Stimulated activated CD4-positive, alpha-beta T cell treated with anti-CD3 and anti-CD28 coated beads, Interleukin-15, amount 100 ng/mL, for 1 hour (primary cell): ENCODE measurements around the gene ZNF438.

Experiments used
- DNase-seq, 2 donors: peaks; one replicate each; pipeline ENCODE4 v3.0.0-alpha.2; 2020; ENCODE audit warnings: low read depth in 1 of 2, low spot score in 1 of 2

Gene ZNF438

DNA sequence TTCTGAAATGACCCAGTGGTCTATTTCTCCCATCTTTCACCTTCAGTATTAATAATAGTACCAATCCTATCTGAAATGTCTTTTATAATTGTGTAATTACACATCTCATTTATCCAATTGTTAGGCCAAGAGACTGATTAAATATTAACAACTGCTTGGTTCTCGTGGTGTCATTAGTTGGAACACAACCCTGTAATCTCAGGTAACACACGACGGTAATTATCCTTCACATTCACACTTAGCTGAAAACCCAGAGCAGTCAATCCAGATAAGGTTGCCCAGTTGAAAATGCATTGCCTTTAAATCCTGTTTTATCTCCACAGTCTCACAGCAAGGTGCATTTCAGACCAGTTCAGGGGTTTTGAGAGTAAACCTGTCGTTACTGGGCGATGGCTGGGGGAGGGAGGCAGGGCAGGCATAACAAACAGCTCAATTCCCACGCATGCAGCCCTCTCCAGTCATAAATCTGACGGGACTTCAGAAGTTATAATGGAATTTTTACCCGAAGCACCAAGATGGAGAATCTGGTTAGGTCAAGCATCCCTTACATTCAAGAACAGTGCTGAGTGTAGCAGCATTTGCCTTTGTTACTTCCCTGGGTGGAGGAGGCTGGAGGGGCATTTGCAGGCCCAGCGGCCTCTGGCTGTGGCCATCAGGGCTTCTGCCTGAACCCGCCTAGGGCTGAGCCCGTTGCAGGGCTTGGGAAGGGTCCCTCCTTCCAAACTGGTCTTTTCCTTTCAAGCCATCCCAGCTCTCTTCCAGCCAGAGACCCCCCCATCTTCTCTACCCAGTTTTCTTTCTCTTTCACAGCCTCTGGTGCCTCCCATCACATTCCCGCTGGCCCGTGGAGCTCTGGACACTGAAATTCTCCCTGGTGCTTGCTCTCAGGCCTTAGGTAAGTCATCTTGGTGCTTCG lies 201.1 kb downstream of the ZNF438 start:
- DNase-seq = no peak

DNA sequence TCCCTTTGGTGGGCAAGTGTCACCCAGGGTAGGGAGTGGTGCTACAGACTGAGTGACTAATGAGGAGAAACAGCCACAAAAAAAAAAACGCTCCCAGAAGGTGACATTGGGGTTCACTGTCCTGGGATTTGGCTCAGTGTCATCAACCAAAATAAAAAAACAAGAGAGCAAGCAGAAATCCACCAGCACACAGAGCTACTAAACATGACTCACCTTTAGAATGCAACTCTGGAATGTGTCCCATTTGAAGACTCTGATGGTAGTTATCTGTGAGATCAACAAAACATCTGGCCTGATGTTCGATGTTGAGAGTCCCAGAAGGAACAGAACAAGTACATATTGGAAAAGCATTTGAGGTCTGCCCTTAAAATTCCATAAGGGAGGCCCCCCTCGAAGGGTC lies 201.8 kb downstream of the ZNF438 start:
- DNase-seq = no peak

DNA sequence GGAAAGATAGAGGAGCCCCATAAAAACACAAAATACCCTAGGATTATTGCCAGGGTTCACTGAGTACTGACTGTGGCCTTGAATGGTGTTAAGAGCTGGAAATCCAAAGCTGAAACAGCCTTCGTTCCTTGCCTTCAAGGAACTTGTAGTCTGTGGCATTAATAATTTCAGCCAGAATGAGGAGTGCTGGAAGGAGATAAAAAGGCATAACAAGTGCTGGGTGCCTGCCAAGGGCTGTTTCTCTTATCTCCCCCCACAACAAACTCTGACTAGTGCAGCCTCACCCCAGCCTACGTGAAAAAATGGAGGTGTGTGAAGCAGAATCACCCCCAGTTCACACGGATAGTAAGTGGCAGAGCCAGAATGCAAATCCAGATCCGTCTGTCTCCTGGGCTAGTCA lies 203.0 kb downstream of the ZNF438 start:
- no peak for DNase-seq

DNA sequence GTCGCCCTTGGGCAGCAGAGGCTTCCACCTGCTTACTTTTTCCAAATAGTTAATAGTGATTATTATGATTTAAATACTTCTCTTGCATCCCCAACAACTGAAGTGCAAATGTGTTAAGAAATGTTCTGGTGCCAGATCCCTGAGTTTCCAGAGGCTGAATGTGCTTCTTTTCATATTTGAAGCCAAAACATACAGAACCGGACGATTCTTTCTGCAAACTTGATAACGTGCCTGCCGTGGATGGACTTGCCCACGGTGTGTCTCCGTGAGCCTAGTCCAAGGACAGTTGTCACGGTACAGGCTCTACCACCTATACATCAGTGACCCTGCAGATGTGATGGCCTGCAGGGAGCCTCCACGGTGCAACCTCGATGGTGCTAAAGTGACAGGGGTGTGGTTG lies 203.5 kb downstream of the ZNF438 start:
- DNase-seq = no peak

DNA sequence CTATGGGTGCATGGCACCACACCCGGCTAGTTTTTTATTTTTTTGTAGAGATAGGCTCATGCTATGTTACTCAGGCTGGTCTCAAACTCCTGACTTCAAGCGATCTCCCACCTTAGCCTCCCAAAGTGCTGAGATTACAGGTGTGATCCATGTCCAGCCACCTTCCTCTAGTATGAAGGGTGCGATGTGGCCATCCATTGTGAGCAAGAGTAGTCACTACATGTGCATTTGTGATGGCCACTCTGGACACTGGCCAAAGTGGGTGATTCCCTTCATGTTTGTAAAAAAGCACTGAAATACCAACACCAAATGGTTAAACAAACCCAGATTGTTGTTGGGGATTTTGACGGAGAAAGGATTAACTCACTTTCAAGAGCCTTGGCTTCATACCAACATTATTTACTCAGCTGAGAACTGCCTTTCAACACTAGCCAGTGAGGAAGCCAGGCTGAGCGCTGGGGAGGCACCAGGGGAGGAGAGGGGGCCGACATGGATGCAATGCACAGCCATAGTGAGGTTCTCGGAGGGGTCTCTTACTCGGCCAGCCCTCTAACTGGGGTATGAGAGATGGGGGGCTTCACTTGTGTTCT lies 204.0 kb downstream of the ZNF438 start:
- no peak for DNase-seq

DNA sequence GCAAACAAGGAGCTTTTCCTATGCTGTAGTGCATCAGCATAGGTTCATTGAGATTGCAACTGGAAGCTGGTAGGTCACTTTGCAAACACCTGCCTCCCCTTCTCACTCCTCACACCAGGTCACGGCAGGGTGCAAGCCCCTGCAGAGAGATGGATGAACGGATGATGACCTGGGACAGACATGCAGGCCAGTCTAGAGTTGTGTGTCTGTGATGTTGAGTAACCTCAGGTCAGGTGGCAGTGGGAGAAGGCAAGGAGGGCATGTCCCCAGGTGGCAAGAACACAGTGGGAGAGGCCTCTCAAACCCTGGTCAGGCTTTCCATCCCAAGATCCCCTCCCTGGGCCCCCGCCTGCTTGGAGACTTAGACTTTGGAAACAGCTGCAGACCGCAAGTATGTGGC lies 205.0 kb downstream of the ZNF438 start:
- no peak for DNase-seq

DNA sequence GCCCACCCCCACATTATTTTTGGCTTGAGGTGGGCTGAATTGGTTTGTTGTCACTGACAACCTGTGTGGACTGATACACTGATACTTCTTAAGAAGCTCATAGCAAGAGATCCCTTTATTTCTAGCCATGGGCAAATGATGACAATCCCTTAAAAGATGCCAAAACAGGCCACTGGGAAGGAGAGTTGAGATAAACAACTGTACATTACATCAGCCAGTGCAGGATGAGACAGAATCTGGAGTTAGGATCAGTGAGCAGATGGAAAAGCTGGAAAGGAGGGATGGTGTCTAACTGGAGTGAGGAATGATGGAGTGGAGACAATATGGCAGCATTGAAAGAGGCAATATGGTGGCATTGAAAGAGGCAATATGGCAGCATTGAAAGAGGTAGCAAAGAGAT lies 206.2 kb downstream of the ZNF438 start:
- no peak for DNase-seq

DNA sequence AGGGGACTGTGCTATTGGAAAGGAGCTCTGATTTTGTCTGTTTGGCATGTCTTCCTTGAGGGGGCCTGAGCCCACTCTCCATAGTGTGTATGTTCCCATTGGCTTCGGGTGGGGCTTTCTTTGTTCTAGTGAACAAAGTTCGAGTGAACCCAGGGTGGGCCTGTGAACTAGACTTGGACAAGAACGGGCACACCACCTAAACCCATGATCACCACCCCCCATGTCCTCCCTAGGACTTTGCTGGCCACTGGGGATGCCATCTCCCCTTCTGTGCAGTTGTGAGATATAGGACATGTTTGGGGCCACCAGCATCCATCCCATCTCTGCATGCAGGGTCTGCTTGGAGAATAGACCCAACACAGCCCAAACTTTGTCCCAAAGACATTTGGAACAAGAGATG lies 206.6 kb downstream of the ZNF438 start:
- DNase-seq = no peak

DNA sequence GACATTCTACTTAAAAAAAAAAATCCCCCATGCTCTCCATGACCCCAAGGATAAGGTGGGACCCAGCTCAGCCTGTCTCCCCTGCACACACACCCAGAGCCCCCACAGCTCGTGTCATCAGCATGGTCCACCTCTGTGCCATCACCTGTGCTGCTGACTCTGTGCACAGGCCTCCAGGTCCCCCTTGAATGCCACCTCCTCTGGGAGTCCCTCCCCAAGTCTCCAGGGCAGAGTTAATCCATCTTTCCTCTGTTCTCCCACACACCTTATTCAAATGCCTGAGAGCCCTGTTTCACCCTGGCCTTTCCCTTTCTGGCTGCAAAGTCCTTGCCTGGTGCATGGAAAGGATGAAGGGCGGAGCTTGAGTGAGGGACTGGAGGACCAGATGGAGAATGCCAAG lies 208.0 kb downstream of the ZNF438 start:
- DNase-seq = no peak

DNA sequence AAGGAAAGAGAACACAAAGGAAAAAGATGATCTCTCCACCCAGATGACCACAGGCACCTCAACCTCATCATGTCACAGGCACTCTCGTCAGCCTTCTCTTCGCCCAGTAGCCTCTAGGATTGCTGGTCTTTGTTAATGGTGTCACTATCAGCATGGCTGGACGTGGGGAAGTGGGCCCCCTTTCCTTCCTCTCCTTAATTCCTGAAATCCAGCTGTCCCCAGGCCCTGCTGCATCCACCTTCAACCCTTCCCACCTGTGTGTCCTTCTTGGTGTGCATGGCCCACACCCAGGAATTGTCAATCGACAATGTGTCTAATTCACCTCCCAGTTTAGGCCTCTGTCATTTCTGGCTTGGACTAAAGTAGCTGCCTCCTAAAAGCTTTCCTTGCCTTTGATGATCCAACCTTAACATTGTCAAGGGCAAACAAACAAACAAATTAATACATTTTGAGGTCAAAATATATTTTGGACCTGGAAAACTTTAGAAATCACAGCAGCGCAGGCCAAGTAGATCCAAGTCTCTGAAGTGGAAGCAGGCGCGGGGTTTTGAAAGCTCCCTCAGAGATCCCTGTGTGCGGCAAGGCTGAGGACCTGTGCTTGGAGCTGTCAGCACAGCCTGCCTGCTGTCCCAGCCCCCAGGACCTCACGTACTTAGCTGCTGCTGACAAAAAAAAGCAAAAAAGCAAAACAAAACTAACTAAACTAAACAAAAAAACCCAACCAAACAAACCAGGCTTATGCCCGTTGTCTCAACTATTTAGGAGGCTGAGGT lies 208.8 kb downstream of the ZNF438 start:
- no peak for DNase-seq

DNA sequence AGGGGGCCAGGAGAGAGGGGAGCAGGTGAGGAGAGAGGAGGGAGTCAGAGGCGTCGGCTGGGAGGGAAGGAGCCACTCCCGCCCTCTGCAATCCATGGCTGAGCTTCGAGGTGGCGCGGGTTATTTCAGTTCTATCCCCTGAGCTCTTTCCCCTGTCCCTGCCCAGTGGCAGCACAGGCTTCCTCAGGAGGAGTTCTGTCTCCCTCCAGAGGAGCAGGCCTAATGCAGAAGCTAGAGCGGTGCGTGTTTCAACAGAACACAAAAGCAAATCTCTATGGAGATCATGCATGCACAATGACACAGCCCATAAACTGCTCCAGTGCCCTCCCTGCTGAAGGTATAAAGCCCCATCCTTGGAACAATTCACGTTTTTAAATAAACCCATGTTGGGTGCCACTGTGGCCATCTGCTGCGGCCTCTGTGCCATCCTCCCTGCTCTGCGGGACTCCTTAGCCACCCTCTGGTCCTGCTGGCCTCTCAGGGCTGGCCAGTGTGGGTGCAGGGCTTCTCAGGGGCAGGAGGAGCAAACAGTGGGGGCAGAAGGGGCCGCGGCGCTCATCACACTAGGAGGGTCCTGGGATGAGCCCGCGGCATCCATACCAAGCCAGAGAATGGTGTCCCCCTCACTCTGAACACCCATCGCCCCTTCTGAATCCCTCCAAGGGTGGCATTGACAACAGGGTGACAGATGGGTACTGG lies 209.5 kb downstream of the ZNF438 start:
- no peak for DNase-seq

DNA sequence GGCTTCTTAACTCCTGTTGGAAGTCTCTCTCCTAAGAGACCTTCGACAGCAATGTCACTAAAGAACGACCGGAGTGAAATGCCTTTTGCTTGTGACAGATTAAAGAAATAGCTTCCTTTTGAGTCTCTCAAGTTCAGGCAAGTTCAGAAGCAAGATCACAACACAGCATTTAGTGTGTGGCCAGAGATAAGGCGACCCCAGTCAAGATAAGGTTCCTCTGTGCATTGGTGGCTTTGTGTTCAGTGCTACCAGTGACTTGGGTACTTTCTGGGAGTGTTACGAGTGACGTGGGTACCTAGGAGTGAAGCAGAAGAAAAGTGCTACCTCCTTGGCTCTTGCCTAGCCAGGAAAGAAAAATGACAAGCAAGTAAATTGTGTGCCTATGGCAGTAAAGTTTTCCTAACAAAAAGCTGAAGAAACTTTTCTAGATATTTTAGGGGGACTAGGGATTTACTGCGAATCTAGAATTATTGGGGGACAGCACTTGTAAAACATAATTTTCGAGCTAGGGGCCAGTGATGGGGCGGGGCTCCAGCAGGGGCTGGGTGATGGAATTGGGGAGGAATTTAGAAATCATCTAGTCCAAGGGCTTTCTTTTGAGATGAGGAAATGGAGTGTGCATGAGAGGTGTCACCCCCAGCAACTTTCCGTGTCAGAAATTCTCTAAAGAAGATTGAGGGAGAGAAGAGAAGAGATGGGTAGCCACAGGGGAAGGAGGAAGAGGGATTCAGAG lies 210.2 kb downstream of the ZNF438 start:
- DNase-seq = no peak

DNA sequence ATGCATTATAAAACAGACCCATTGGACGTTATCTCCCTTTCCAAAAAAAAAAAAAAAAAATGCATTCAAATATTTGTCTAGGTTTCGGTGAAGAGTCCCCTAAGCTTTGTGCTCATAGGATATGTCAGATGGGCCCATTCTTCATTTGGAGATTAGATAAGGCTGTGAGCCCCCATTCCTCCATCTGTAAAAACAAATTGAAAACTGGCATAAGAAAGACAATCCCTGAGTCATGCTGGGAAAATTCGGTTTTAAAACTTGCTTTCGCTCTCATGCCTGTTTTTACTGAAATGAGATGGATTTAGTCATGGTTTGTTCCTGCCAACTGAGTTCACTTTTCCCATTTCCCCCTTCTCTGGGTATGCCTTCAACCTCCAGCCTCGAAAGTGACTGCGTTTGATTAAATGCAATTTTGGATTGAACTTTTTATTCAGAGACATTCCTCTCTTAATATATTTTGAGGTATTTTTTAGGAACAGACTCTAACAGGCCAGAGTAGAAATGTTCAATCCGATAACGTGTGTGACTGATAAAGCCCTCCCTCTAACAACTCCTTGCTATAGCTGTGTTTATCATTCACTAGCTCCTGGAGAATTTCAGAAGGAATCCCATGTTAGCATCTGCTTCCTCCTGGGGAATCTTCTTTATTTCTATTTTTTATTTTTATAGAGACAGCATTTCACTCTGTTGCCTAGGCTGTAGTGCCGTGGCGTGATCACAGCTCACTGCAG lies 211.2 kb downstream of the ZNF438 start:
- DNase-seq = no peak

DNA sequence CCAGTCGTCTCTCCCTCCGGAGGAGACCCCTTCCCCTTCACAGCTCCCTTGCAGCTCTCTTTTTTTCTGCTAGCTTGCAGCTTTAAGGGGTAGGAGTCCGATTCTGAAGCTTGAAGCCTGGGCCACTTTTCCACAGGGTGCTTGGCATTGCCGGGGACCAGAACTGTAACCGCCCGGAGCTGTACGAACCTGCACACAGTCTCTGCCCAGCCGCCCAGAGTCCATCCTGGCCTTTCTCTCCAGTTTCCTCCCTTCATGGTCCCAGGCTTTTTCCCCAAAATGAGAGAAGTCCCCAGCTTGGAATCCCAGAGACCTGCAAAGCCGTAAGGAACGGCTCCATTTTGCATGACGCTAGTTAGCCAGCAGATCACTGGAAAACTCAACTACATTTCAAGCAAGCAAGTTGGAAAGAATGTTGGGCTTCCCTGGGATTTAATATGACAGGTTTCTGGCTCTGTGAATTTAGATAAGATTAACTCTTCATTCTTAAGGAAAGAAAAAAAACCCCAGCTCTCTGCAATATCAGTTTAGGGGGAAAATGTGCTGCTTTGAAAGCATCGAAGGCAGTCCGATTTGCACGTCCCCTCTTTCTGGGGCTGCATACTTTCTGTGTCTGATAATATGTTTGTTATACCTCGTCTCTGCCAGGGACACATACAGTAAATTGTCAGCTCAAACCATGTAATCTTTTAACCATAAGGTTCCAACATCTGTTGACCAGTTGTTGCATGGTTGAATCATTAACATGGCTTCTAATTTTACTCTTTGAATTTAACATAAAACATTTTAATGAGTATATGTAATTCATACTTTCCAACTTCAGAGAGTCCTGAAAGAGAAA lies 212.1 kb downstream of the ZNF438 start:
- DNase-seq = no peak

DNA sequence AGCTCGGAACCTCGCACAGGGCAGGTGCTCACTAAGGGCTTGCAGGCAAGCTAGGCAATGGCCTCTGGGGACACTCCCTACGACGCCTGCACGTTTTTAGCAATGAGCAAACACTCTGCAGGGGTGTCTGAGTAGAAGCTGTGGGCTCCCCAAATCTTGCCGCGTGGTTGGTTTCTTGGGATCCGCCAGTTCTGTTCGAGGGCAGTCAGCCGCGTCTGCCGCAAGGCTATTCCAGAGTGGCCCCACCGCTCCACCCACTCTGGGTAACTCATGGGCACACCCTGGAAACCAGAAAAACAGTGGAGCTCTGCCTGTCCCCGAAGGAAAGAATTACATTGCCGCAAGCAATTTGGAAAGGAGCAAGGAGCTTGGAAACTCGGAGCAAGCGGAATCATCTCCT lies 212.8 kb downstream of the ZNF438 start:
- no peak for DNase-seq

DNA sequence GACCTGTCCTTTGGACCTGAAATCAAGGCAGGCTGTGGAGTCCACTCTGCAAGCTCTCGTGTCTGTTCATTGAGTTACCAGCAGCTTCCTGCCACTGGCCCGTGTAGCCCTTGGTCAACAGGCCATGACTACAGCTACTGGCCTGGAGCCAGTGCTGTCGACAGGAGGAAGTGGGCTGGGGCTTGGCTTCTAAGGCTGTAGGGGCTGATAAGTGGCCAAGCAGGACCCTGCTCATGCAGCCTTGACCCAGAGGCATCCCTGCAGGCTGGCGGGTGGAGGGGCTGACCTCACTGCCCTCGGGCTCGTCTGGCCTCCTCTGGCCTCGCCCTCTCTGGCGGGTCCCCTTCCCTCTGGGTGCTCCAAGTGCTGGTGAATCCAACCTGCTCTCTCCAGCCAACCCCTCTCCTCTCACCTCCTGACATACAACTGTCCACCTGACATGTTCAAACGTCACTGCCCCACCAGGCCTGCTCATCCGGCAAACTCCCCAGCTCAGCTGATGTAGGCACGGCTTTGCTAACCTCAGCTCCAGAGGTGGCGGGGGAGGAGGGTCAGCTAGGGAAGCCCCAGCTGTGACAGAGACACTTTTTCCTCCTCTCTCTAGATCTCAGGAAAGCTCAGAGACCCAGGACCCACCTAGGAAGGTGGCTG lies 213.5 kb downstream of the ZNF438 start:
- no peak for DNase-seq

DNA sequence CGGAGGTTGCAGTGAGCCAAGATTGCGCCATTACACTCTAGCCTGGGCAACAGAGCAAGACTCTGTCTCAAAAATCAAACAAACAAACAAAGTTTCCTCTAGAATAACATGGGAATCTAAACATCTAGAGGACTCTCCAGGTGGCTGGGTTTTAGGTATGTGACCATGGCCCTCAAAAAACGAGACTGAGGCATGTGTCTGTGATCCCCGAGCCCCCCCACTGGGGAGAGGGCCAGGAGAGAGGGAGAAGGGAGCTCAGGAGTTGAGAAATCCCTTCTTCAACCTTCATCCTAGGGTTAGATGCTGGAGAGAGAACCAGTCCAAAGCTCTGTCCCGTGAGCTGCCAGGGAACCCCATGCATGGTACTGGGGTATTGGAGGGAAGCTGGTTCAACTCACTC lies 214.1 kb downstream of the ZNF438 start:
- no peak for DNase-seq

DNA sequence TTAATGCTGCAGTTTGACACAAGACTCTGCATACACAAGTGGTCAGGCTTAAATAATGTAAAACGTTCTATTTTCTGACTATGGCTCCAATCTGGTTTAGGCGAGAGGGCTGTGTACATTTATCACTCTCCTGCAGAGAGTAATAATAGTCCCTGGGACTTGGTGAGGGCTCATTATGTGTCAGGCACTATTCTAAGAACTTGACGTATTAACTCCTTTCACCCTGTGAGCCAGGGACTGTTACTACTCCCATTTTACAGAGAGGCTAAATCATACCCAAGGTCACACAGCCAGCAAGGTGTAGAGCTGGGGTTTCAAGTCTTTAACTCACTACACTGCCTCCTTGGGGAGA lies 214.9 kb downstream of the ZNF438 start:
- no peak for DNase-seq
